GM18861 (cell line): Measurements from ENCODE around the gene GDF9.
"Not testable (repeated sequence)": the region's sequence is repeated elsewhere in the genome, so short reads cannot be mapped to it uniquely, and the experiment has no call there.

Experiments
- ATAC-seq: cut with Tn5 transposase; IDR thresholded peaks from one replicate; pipeline ENCODE4 v1.9.1; 2021; ENCODE audit not compliant: unreplicated experiment

The GDF9 gene

DNA sequence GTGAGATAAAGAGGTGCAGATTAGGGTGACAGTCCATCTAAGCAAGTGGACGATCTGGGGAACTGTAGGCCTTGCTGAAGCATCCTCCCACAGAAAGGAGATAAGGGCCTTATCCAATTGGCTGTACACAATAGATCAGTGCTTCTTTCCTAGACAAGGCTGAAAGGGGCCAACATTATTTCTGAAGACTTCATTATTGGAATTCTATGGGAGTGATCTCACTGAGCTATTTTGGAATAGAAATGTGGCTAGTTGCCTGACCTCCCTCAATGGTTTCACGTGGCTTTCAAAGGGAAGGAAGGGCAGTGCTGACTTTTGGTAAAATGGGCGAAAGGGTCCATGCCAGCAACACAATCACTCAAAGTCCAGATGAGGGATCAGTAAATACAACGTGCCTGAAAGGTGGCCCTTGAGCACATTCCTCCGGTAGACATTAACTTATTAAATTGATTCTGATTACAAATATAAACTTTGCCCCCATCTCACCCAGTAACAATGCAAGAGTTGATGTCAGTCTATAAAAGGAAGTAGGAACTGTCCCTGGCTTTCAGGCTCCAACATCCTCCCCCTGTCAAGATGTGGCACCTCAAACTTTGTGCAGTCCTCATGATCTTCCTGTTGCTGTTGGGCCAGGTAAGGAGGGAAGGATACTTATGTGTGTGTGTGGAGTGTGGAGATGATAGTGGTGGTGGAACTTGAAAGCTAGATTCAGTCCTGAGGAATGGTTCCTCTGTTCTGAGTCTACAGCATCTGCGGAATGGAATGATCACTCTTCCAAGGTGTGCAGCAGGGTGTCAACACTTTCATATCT is 7.1 kb upstream of the GDF9 start, which contains the start of gene LEAP2:
Gene LEAP2, plus strand, starts transcription at position 550 of the 811 bp plus-strand sequence. Its CDS starts 27 bp downstream, at position 577.
- no peak for ATAC-seq

DNA sequence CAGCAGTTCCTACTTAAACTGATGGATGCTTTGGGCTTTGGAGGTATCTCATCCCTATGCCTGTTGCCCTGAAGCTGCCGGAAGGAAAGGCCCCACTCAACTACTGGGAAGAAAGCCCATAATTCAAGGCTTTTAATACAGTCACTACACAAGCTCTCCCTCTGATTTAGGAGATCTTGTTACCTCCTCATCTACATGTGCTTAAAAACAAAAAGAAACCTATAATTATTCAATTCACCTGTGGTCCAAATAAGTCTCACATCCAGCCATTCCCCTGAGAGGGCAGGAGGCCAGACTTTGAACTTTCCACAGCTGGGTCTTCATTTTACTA is 6.5 kb upstream of the GDF9 start:
- ATAC-seq = no peak

DNA sequence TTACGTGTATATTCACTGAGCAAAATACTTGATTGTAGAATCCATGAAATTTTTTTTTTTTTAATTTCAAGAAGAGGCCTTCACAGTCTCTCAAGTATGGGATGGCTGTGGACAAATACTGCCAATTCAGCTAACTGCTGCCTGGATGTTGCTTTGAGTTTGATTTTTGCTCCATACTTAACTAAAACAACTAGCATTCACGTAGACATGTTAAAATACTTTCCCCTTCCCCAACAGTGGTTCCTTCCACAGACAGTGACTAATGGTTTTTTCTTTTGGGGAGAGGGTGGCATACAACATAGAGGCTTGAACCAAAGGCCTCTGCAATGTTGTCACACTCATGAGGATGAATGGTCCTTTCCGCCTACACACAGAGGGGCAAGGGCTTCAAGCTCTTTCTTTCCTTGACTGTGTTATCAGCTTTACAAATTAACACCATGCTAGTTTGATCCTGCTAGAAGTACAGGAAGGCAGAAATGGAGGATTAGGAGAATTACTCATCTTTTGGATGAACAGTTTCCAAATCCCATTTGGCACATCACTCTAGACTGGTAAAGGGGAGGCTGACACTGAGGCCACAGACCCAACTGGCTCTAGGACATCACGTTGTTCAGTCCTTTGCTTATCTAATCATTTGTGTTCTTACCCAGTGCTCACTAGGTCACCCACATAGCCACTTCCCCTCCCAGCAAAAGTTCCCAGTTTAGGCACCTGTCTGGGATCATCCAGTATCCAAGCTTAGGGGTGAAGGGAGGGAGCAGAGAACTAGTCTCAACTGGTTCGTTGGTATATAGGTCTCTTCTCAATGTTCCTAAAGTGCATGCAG is 5.4 kb upstream of the GDF9 start:
- no peak for ATAC-seq

DNA sequence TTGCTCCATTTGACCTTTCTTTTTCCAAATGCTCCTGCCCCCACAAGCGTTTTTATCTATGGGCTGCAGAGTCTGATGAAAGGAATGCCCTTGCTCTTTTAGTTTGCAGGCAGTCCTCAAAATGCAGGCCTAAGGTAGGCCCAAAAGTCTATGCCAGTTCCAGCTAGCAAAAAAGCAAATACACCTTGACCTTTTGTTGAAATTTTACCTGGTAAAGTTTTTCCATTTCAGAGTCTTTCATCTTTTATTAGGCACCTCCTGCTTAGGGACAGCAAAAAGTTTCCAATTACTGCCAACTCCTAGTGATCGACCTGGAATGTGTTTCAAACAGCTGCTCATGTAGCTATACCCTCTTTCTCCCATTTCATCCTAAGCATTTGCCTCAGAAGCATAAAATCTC is 4.5 kb upstream of the GDF9 start:
- ATAC-seq = no peak

DNA sequence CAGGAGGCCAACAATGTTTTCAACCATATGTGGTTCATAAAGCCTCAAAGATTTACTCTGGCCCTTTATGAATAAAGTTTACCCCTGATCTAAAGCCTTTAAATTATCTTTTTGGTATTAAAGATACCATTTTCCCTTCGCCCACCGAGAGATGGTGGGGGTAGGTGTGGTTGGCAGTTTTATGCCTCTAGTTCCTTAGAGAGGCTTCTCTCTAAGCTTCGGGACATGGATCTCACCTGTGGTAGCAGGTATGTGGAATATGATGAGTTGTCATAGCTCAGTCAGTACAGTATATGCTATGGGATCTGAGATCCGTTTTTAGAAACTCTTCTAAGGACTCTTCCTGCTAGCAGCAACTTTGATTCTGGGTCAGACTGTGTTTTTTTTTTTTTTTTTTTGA is 2.5 kb upstream of the GDF9 start:
- ATAC-seq = no peak

DNA sequence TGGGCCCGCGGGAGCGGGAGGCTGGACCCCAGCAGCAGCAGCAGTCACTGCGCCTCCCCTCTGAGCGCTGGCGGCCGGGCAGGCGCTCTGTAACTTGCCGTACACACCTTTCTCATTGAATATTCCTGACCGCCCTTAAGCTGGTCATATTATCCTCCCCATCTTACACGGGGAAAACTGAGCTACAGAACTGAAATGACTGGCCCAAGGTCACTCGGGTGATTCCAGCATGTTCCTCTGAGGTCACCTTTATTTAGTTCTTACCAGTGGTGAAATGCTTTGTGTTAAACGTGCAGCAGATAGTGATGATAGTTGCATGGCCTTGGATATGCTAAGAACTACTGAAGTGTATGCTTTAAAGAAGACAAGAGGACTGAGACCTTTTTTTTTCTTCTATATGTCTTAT is 780 bp upstream of the GDF9 start:
- no peak for ATAC-seq

DNA sequence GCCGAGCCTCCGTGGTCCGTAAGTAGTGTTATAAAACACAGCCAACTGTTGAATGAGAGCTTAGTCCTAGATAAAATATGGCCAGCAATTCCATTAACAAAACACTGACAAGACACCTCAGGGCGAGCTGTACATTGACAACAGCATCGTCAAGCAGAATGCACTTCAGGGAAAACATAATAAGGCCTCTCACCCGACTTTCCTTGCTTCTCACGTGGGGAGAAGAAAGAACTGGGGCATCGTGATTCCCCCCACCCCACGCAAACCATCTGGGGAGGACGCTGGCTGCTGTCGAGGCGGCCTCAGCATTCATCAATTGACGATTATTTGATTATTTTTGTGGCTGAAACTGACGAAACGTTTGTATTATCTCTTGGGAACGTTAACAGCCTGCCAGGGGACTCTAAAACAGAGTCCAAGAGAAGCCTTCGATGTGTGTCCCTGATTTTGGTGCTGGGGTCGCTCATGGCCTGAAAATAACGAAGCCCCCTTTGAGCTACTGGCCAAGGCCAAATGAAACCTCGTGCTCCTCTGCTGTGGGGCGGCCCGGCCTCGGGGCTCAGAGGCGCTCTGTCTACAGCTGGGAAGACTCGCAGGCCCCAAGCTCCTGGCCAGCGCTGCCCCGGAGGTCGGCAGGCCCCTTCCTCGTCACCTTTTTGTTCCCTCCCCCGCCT is 464 bp downstream of the GDF9 start:
- ATAC-seq = peak; percentile 8

DNA sequence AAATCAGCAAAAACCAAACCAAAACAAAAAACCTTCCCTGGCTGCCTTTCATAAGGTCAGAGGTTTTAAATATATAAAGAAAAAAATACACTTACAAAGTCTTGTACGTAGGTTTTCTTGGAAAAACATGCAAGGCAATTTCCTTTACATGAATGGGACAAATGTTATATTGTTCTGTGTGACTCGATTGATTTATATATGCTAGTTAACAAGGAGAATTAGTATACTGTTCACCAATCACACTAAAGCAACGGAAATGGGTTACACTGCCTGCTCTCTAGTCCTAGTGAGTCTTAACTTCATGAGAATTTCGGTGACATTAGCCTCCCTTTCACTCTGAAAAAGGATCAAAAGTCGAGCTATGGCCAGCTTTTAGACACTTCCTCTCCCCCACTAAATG is 5.5 kb downstream of the GDF9 start:
- no peak for ATAC-seq

DNA sequence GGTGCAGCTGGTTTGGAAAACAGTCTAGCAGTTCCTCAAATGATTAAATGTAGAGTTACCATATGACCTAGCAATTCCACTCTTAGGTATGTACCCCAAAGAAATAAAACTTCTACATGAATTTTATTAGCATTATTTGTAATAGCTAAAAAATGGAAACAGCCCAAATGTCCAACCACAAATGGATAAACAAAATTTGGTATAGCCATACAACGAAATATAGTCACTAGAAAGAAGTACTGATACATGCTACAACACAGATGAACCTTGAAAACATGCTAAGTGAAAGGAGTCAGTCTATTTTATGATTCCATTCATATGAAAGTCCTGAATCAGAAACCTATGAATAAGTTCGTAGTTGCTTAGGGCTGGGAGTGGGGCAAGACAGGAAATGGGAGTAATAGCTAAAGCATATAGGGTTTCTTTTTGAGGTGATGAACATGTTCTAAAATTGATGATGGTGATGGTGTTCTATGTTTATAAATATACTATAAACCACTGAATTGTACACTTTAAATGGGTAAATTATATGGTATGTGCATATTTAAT is 6.3 kb downstream of the GDF9 start:
- ATAC-seq = no peak

DNA sequence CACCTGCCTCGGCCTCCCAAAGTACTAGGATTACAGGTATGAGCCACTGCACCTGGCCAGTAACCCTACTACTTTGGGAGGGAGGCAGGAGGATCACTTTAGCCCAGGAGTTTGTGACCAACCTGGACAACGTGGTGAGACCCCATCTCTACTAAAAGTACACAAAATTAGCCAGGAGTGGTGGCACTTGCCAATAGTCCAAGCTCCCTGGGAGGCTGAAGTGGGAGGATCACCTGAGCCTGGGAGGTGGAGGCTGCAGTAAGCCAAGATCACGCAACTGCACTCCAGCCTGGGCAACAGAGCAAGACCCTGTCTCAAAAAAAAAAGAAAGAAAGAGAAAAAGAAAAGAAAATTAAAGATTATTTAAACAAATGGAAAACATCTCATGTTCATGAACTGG is 10.3 kb downstream of the GDF9 start:
- ATAC-seq = no peak

DNA sequence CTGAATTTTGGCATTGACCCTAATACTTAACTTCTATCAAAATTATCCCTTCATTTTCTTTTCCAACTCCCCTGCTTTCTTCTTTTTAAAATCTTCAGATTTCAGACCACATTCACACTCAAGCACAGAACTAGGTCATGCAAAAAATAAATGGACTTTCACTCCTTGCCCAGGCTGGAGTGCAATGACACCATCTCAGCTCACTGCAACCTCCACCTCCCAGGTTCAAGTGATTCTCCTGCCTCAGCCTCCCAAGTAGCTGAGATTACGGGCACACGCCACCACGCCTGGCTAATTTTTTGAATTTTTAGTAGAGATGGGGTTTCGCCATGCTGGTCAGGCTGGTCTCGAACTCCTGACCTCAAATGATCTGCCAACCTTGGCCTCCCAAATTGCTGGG is 11.3 kb downstream of the GDF9 start:
- not testable (repeated sequence) for ATAC-seq

DNA sequence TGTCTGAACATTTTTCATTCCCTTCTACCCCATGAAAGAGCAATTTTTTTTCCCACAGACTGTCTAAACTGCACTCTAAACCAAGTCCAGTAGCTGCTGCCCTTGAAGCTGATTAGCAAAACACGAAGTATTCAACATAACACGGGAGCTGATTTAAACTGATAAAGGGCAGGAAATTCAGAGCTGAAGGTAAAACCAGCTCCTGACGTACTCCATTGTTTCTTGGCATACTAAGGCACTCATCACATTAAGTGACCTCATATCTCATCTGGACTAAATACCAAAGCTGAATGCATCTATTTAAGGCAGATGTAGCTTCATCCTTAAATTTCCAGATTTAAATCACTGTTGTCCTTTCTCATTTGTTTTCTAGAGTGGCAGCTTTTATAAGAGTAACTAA is 12.0 kb downstream of the GDF9 start:
- no peak for ATAC-seq

DNA sequence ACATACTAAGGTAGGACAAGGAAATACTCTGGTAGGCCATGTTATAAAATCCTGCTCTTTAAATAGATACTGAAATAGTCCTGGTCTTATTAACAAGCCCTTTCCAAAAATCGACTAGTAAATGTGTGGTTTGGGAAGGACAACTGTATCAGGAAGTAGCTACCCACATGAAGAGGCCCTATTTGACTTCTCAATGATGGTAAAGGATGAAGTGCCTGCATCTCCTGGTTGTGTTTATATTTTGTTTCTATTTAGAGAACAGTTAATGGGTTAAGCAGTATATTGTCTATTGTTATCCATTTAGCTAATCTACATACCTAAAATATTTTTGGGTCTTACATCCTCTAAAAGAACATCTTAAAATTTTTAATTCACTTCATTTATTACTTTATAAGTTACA is 12.5 kb downstream of the GDF9 start:
- no peak for ATAC-seq

DNA sequence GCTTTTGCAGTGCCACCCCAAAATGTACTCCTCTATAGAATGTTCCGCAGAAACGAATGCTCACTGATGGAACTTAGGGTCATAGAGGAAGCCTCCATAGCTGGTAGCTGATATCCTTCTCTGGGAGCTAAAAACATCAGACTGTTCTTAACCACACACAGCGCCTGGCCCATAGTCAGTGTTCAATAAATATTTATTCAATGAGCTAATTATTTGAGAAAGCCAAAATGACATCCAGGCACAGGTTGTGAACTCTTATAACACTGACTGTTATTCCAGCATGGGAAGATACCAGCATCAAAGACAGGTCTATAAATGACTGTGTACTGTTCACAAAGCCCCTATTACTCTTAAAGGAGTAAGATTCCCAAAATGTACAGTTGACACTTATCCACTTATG is 12.9 kb downstream of the GDF9 start:
- no peak for ATAC-seq

DNA sequence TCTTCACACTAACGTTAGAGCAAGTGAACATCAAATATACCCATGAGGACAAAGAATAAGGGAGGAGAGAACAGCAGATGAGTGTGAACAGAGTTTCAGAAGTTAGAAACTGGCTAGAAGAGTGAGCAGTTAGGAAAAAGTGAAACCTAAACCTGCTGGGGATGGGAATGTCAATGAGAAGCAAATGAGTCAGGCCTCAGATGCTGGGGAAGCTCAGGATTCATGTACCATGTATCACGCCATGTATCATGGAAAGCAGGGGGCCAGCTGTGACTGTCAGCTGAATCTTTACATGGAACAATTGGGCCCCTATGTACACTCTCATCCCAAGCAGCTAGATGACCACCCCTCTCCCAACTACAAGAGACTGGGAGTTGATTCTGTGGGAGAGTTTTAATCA is 16.2 kb downstream of the GDF9 start:
- no peak for ATAC-seq

DNA sequence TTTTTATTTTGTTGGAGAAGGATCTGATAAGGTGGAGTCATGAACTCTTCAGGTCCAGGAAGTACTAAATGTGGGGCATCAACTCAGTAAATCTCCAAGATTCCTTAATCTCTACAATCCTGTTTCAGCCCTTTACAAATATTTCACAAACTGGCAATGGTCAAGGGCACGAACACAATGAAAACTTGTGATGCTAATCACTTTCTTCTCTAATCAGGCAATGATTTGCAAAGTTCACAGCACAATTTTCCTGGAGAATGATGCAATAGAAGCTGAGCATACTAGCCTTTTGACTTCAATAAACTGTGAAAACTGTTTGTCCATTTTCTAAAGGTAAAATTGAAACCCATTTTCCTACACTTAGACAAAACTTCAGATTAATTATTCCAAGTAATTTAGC is 16.9 kb downstream of the GDF9 start:
- no peak for ATAC-seq

DNA sequence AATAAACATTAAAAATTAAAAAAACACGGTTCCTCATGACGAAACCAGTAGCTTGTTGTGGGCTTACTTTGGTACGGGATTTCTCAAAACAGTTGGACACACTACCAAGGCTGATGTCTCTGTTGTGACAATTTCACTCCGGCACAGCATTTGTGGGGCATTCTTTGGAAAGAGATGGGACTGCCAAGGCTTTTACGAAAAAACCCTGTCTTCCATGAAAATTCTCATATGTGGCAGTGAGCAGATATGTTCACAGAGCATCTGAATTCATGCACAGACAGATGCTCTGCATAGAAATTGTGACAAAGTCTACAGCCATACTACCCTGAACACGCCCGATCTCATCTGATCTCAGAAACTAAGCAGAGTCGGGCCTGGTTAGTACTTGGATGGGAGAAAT is 18.0 kb downstream of the GDF9 start:
- ATAC-seq = no peak

DNA sequence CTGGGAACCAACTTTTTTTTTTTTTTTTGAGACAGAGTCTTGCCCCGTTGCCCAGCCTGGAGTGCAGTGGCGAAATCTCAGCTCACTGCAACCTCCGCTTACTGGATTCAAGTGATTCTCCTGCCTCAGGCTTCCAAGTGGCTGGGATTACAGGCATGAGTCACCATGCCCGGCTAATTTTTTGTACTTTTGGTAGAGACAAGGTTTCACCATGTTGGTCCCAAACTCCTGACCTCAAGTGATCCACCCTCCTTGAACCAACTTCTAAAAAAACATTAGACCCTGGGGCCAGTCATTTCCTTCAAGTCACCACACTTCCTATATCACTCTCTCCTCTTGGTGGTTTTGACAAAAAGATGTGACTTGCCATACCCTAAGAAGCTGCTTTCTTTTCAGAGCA is 25.0 kb downstream of the GDF9 start:
- no peak for ATAC-seq

DNA sequence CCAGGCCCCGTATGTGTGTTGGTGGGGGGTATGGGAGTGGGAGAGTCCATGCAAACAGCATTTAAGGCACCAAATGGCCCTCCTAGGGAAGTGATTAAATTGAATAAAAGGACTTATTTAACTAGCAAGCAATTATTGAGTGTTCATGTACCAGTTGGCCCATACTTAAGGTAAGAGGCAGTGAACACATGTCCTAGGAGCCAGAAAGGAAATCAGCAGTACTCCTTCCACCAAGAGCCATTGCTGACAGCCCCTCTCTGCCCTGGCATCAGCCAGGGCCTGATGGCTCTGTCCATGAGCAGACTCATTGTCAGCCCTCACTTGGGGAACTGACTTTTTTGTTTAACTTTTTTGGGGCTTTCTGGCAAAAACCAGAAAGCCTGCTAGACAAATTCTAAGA is 25.4 kb downstream of the GDF9 start:
- ATAC-seq = no peak

DNA sequence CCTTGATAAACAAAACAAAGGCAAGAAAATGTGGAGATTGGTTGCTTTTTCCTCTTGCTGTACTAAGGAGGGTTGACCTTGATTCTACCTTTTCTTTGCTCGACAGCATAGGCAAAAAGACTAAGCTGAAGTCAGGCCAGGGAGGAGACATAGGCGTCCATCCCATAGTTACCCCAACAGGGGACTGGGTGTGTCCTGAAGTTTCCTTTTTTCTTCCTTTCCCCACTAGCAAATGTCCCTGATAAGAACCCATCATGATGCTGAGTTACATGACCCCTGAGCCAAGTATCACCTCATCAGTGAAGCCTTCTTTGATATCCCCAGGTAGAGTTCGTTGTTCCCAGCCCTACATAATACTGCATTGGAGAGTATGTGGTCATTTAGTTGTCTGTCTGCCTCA is 26.0 kb downstream of the GDF9 start:
- ATAC-seq = no peak

DNA sequence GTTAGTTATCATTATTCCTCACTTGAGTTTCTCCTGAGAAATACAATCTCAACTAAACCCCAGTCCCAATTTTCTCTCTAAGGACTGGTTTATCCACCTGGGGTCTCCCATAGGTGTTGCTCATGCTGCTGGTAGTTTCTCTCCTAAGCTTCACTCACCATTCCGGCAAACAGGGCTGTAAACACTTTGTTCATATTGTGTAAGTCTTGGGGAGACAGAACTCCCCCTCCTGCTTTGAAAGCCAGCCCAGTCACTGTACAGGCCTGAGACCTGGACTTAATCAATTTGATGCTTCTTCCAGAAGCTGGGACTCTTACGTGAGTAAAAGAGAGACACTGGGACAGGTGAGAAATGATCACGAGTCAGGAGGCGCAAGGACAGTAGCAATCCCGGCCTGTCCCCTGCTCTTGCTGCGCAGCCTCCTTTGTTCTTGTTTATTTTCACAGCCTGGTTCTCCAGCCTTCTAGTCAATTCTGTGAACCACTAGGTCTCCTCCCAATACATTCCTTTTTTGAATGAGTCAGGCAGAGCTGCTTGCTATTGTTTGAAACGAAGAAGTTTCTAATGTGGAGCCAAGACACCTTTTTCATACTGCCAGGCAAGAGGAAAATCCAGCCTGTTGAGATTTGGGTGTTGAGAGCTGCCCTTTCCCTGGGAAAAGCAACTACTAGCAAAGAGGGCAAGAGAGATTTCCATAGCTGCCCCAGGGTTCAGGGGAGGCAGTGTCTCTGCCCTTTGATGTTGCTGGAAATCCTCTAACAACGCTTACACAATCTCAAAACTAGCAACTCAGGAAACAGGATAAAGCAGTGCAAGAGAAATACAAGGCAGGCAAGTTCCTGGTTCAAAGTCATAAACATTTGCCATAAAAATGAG is 26.6 kb downstream of the GDF9 start:
- no peak for ATAC-seq
